RWPE1 (cell line): ENCODE measurements around the gene OBP2A.
"Not testable (repeated sequence)": the region's sequence is repeated elsewhere in the genome, so short reads cannot be mapped to it uniquely, and the experiment has no call there.

ENCODE experiments used
- CTCF ChIA-PET: fragments of 350-600 bp; sonication (Branson Sonifier 250); formaldehyde crosslinking; extraction: SDS; loops from one replicate; lab custom pipeline; 2021; lab: Yijun Ruan, JAX
- POLR2A ChIA-PET: fragments of 400-600 bp; formaldehyde crosslinking; extraction: SDS; loops from one replicate; lab custom pipeline; 2020; ENCODE audit warnings: antibody characterized with exemption; ENCODE audit not compliant: low non-redundant PET; lab: Yijun Ruan, JAX
- DNase-seq: peaks from one replicate; pipeline ENCODE4 v3.0.0; 2012; ENCODE audit warnings: low spot score
- H3K27ac ChIP-seq: fragments of 450-650 bp; 2 replicates; pipeline ENCODE4 v1.5.1; 2017
- TF ChIP-seq, protein P1 (sequence below): fragments of 450-650 bp; conservative IDR thresholded peaks from 2 replicates; pipeline ENCODE4 v1.5.1; 2017; ENCODE audit warnings: low read depth, mild to moderate bottlenecking

Gene OBP2A

DNA sequence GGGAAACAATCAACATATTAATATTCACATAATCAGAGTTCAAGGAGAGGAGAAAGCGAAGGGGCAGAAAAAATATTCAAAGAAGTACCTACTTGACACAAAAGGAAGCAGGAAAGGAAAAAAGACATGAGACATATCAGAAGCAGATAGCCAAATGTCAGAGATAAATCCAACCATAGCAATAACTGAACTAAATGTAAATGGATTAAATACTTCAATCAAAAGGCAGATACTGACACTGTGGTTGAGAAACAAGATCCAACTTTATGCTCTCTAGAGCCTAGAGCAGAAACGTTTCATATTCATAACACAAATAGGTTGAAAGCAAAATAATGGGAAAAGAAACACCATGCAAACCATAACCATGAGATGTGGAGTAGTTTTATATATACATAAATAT, 36.5 kb upstream of the OBP2A start:
- POLR2A ChIA-PET = no interaction called here
- TF ChIP-seq, protein P1, sequence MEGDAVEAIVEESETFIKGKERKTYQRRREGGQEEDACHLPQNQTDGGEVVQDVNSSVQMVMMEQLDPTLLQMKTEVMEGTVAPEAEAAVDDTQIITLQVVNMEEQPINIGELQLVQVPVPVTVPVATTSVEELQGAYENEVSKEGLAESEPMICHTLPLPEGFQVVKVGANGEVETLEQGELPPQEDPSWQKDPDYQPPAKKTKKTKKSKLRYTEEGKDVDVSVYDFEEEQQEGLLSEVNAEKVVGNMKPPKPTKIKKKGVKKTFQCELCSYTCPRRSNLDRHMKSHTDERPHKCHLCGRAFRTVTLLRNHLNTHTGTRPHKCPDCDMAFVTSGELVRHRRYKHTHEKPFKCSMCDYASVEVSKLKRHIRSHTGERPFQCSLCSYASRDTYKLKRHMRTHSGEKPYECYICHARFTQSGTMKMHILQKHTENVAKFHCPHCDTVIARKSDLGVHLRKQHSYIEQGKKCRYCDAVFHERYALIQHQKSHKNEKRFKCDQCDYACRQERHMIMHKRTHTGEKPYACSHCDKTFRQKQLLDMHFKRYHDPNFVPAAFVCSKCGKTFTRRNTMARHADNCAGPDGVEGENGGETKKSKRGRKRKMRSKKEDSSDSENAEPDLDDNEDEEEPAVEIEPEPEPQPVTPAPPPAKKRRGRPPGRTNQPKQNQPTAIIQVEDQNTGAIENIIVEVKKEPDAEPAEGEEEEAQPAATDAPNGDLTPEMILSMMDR = no peak
- CTCF ChIA-PET = no interaction called here
- H3K27ac ChIP-seq = no peak overlapping the region
- no peak for DNase-seq

DNA sequence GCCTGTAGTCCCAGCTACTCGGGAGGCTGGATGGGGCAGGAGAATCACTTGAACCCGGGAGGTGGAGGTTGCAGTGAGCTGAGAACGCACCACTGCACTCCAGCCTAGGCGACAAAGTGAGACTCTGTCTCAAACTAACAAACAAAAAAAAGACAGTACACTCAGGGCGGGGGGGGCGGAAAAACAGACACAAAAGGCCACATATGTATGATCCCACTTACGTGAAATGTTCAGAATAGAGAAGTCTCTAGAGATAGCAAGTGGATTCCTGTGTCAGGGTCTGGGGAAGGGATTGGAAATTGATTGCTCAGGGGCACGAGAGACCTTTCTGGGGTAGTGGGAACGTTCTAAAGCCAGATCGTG, 33.7 kb upstream of the OBP2A start:
- POLR2A ChIA-PET = no interaction called here
- no peak overlapping the region for H3K27ac ChIP-seq

DNA sequence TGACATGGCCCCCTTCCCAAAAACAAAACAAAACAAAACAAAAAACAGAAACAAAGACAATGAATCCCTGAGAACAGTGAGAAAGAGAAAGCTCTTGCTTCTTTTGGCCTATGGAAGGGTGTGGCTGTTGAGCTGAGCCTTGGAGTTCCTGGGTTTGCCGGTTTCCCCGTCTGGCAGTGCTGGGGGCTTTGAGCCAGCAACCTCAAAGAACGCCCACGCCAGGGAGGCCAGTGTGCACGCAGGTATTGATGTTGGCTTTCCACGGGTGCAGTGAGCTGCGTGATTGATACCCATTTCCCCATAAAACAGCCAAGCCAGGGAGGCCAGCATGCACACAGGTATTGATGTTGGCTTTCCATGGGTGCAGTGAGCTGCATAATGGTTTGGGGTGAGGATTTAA, 33.0 kb upstream of the OBP2A start:
- CTCF ChIA-PET = interaction anchor here (0.6 to 1.0 kb wide), 2 partner anchors 8 to 31 kb away, joined by 3 to 8 read pairs; no protein-coding TSS in a partner anchor
- DNase-seq = no peak
- POLR2A ChIA-PET = no interaction called here
- TF ChIP-seq, protein P1 = no peak
- H3K27ac ChIP-seq = no peak overlapping the region

More for the DNA sequence above, 33.7 kb upstream of the OBP2A start:
- TF ChIP-seq, protein P1 = no peak
- CTCF ChIA-PET = interaction anchor here (1.0 kb wide), 1 partner anchor 8 kb away, joined by 8 read pairs; no protein-coding TSS in a partner anchor
- DNase-seq = no peak

DNA sequence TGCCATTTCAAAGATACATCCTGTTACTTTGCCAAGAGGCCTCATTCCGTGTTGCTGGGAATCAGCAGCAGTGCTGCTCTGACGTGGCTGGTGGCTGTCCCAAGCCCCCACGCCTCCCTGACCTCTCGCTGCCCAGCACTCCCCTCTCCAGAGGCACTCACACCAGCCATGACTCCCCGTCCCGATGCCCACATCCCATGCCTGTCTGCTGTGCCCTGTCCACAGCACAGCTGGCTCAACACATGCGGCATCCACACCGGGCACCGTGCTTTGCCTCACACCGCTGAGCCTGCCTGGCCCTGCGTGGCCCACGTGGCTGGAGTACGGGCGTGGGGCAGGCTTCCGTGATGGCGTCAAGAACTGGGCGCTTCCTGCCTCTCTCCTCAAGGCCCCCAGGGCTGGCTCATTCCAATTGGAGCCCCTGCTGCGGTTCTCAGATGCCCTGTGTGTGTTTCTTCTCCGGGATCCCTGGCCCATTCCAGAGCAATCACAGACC, 32.5 kb upstream of the OBP2A start:
- CTCF ChIA-PET = interaction anchor here (0.6 kb wide), 1 partner anchor 30 kb away, joined by 3 read pairs; no protein-coding TSS in a partner anchor
- no peak for DNase-seq
- TF ChIP-seq, protein P1 = no peak
- no peak overlapping the region for H3K27ac ChIP-seq
- POLR2A ChIA-PET = no interaction called here

DNA sequence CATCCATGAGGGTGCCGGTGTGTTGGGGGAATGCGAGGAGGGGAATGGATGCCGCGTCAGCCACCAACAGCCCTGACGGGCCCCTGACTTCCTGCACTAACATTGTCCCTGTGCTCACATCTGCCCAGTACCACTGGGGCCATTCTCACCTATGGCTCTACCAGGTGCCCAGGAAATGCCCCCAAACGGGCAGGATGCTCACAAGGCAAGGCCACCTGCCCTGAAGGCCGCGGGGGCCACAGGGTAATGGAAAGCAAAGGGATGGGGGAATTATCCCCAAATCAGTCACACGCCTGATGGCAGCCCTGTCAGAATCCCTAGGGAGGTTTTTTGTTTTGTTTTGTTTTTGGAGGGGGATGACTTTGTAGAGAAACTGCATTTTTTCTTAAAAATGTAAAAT, 32.0 kb upstream of the OBP2A start:
- DNase-seq, POLR2A ChIA-PET: not testable (repeated sequence)
- CTCF ChIA-PET = interaction anchor here (1.7 kb wide), 1 partner anchor 9 kb away, joined by 11 read pairs; no protein-coding TSS in a partner anchor

DNA sequence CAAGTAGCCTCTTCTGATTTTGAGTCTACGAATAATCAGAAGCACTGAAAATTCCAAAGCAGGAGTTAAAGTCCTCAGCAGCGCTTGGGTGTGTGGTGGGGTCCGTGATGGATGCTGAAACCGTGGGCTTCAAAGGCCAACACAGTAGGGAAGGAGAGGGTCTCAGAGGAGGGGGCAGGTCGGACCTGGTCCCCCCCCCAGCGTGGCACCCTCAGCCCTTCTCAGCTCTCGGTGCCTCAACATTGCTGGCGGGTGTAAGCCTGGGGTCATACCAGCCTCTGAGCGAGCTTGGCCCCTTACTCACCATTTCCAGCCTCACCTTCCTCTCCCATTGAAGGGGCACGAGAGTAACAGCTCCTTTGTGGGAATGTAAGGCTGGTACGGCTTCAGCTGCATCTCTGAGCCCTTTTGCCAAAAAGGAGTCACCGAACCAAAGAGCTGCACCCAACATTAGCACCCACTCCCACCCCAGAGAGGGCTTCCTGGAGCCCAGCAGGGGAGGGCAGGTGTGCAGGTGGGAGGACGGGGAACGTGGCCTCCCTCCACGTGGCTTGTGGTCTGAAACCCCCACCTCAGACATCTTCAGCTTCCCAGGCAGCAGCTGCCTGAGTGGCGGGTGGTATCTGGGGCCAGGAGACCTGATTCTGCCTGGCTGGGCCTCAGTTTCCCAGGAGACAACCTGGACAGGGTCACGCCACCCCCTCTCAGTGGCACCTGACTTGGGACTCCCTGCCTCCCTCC, 31.4 kb upstream of the OBP2A start:
- ChIA-PET CTCF (interaction anchor here (0.6 to 1.7 kb wide), 2 partner anchors 10 to 98 kb away, joined by 3 to 11 read pairs; no protein-coding TSS in a partner anchor), POLR2A (no interaction called here)
- DNase-seq = no peak
- TF ChIP-seq, protein P1 = no peak
- H3K27ac ChIP-seq = no peak overlapping the region

More for the DNA sequence above, 32.0 kb upstream of the OBP2A start:
- H3K27ac ChIP-seq = not testable (repeated sequence)
